ENCODE results near the gene UGGT2.

DNA sequence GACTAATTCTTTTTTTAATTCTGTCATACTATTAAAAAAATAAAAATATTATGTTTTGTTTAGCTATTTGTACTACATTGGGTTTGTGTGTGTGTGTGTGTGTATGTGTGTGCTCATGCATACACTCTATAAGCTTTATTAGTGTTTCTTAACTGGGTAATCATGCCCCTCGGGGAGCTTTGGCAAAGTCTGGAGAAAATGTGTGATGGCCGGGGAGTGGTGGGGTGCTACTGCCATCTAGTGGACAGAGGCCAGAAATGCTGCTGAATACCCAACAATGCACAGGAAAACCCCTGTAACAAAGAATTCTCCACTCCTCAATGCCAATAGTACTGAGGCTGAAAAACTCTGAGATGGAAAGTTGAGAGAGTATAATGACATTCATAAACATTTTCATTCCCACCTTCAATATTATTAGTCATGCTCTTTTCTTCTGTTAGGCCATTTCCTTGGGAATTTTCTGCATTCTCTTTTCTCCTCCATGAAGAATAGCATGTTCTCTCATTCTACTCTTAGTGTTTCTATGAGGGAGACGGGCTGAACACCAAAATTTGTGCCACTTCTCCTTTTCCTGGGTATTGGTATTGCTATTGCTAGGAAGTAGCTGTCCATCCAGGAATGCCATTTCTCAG, 219.0 kb downstream of the UGGT2 start:
- TF ChIP-seq EP300 (IDR thresholded peaks at IDR 0.05) (no peak), POLR2A (IDR thresholded peaks at IDR 0.05; ENCODE audit: low read depth) (no peak)
- TF ChIP-seq, protein P1, sequence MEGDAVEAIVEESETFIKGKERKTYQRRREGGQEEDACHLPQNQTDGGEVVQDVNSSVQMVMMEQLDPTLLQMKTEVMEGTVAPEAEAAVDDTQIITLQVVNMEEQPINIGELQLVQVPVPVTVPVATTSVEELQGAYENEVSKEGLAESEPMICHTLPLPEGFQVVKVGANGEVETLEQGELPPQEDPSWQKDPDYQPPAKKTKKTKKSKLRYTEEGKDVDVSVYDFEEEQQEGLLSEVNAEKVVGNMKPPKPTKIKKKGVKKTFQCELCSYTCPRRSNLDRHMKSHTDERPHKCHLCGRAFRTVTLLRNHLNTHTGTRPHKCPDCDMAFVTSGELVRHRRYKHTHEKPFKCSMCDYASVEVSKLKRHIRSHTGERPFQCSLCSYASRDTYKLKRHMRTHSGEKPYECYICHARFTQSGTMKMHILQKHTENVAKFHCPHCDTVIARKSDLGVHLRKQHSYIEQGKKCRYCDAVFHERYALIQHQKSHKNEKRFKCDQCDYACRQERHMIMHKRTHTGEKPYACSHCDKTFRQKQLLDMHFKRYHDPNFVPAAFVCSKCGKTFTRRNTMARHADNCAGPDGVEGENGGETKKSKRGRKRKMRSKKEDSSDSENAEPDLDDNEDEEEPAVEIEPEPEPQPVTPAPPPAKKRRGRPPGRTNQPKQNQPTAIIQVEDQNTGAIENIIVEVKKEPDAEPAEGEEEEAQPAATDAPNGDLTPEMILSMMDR (IDR thresholded peaks at IDR 0.05): peak; percentile 88 to 89 (median 88)

Data from esophagus muscularis mucosa (tissue), 4 donors.